ENCODE results near the gene BPHL. TPM values are rescaled to one million over a fixed set of nuclear protein-coding genes. Genes with fewer than 3 reads are reported as not detected.
"Not testable (repeated sequence)": the region's sequence is repeated elsewhere in the genome, so short reads cannot be mapped to it uniquely, and the experiment has no call there.

Gene BPHL
- polyA plus RNA-seq, 1 donor (not counting 4 experiments of a cell fraction or from before 2014, with no cell fraction given) = 21.9 TPM

GRCh38 chr6:3175715-3176402 is 57.3 kb downstream of the BPHL start:
- peaks cover 3% of the 10 kb centered on the region for H3K4me1 ChIP-seq (ENCODE audit: control insufficient read depth, extremely low read depth, insufficient read depth, low read length)
- no peak for DNase-seq (ENCODE audit: low read depth, low spot score)
- H3K27me3 ChIP-seq (ENCODE audit: control insufficient read depth, extremely low read depth, insufficient read depth, low read length) = no peaks in the 10 kb centered on the region
- H2AFZ ChIP-seq (ENCODE audit: control insufficient read depth, low read length) = no peak overlapping the region
- dilution Hi-C loops (cut with MboI; ENCODE audit: extremely low pct_ligation_motif_present, low sequenced_read_pairs) = no loop called here
- H4K20me1 ChIP-seq (ENCODE audit: control insufficient read depth, extremely low read depth, insufficient read depth, low read length) = no peaks in the 10 kb centered on the region
- H3K9me1 ChIP-seq (ENCODE audit: control insufficient read depth, extremely low read depth, insufficient read depth, low read length) = no peaks in the 10 kb centered on the region
- no peak overlapping the region for H3K4me3 ChIP-seq (ENCODE audit: control insufficient read depth in 2 of 3, extremely low read depth in 1 of 3, insufficient read depth in 2 of 3, low read depth in 1 of 3, low read length in 3 of 3)
- no peak overlapping the region for H3K9ac ChIP-seq (ENCODE audit: control insufficient read depth, extremely low read depth, insufficient read depth, low read length)
- no peak for TF ChIP-seq EZH2 (IDR thresholded peaks at IDR 0.05; ENCODE audit: low read length)
- no peak for TF ChIP-seq CTCF (optimal IDR thresholded peaks at IDR 0.05 in 1 of 3, IDR thresholded peaks at IDR 0.05 in 1 of 3, conservative IDR thresholded peaks at IDR 0.05 in 1 of 3; ENCODE audit: extremely low read depth in 1 of 3, insufficient read depth in 2 of 3, low read length in 3 of 3)
- H3K27ac ChIP-seq (ENCODE audit: control insufficient read depth, insufficient read depth, low read length) = no peak overlapping the region
- H3K4me2 ChIP-seq (ENCODE audit: control insufficient read depth, extremely low read depth, insufficient read depth, low read depth, low read length) = no peak overlapping the region
- no peaks in the 10 kb centered on the region for H3K36me3 ChIP-seq (ENCODE audit: control insufficient read depth in 2 of 2, extremely low read depth in 1 of 2, insufficient read depth in 2 of 2, low read length in 2 of 2)
- FAIRE-seq = no peak
- H3K79me2 ChIP-seq (ENCODE audit: control insufficient read depth, insufficient read depth, low read length) = no peaks in the 10 kb centered on the region
- no peaks in the 10 kb centered on the region for H3K9me3 ChIP-seq (ENCODE audit: control insufficient read depth, low read depth, low read length)

GRCh38 chr6:3176562-3177355 is 58.2 kb downstream of the BPHL start:
- DNase-seq (ENCODE audit: low read depth, low spot score) (peak; percentile 61), FAIRE-seq (no peak)

GRCh38 chr6:3178666-3179065 is 60.2 kb downstream of the BPHL start:
- H3K4me3 ChIP-seq (ENCODE audit: control insufficient read depth in 2 of 3, extremely low read depth in 1 of 3, insufficient read depth in 2 of 3, low read depth in 1 of 3, low read length in 3 of 3); dilution Hi-C loops (cut with MboI; ENCODE audit: extremely low pct_ligation_motif_present, low sequenced_read_pairs); H3K4me2 ChIP-seq (ENCODE audit: control insufficient read depth, extremely low read depth, insufficient read depth, low read depth, low read length); H3K9ac ChIP-seq (ENCODE audit: control insufficient read depth, extremely low read depth, insufficient read depth, low read length); H3K27ac ChIP-seq (ENCODE audit: control insufficient read depth, insufficient read depth, low read length); DNase-seq (ENCODE audit: low read depth, low spot score); H4K20me1 ChIP-seq (ENCODE audit: control insufficient read depth, extremely low read depth, insufficient read depth, low read length); H3K36me3 ChIP-seq (ENCODE audit: control insufficient read depth in 2 of 2, extremely low read depth in 1 of 2, insufficient read depth in 2 of 2, low read length in 2 of 2); H3K27me3 ChIP-seq (ENCODE audit: control insufficient read depth, extremely low read depth, insufficient read depth, low read length); H2AFZ ChIP-seq (ENCODE audit: control insufficient read depth, low read length); H3K9me3 ChIP-seq (ENCODE audit: control insufficient read depth, low read depth, low read length); H3K9me1 ChIP-seq (ENCODE audit: control insufficient read depth, extremely low read depth, insufficient read depth, low read length); H3K79me2 ChIP-seq (ENCODE audit: control insufficient read depth, insufficient read depth, low read length); FAIRE-seq; H3K4me1 ChIP-seq (ENCODE audit: control insufficient read depth, extremely low read depth, insufficient read depth, low read length): not testable (repeated sequence)

More at GRCh38 chr6:3176562-3177355, 58.2 kb downstream of the BPHL start:
- Histone ChIP-seq H3K9me3 (ENCODE audit: control insufficient read depth, low read depth, low read length) (no peaks in the 10 kb centered on the region), H3K27me3 (ENCODE audit: control insufficient read depth, extremely low read depth, insufficient read depth, low read length) (no peaks in the 10 kb centered on the region), H3K9ac (ENCODE audit: control insufficient read depth, extremely low read depth, insufficient read depth, low read length) (no peak overlapping the region), H3K4me2 (ENCODE audit: control insufficient read depth, extremely low read depth, insufficient read depth, low read depth, low read length) (no peak overlapping the region), H3K27ac (ENCODE audit: control insufficient read depth, insufficient read depth, low read length) (no peak overlapping the region), H3K4me1 (ENCODE audit: control insufficient read depth, extremely low read depth, insufficient read depth, low read length) (peaks cover 3% of the 10 kb centered on the region), H3K4me3 (ENCODE audit: control insufficient read depth in 2 of 3, extremely low read depth in 1 of 3, insufficient read depth in 2 of 3, low read depth in 1 of 3, low read length in 3 of 3) (no peak overlapping the region), H2AFZ (ENCODE audit: control insufficient read depth, low read length) (no peak overlapping the region), H3K79me2 (ENCODE audit: control insufficient read depth, insufficient read depth, low read length) (no peaks in the 10 kb centered on the region), H4K20me1 (ENCODE audit: control insufficient read depth, extremely low read depth, insufficient read depth, low read length) (no peaks in the 10 kb centered on the region), H3K9me1 (ENCODE audit: control insufficient read depth, extremely low read depth, insufficient read depth, low read length) (no peaks in the 10 kb centered on the region), H3K36me3 (ENCODE audit: control insufficient read depth in 2 of 2, extremely low read depth in 1 of 2, insufficient read depth in 2 of 2, low read length in 2 of 2) (no peaks in the 10 kb centered on the region)
- no peak for TF ChIP-seq CTCF (optimal IDR thresholded peaks at IDR 0.05 in 1 of 3, IDR thresholded peaks at IDR 0.05 in 1 of 3, conservative IDR thresholded peaks at IDR 0.05 in 1 of 3; ENCODE audit: extremely low read depth in 1 of 3, insufficient read depth in 2 of 3, low read length in 3 of 3)
- TF ChIP-seq EZH2 (IDR thresholded peaks at IDR 0.05; ENCODE audit: low read length) = no peak
- dilution Hi-C loops (cut with MboI; ENCODE audit: extremely low pct_ligation_motif_present, low sequenced_read_pairs) = no loop called here
